ENCODE measurements around the gene MYL12A.

GRCh38 chr18:3214855-3215637, 32.6 kb upstream of the MYL12A start:
- TF ChIP-seq POLR2AphosphoS5 (IDR thresholded peaks at IDR 0.05; ENCODE audit: low read depth) (no peak), CTCF (conservative IDR thresholded peaks at IDR 0.05; ENCODE audit: low read depth in 2 of 2) (no peak), EZH2 (IDR thresholded peaks at IDR 0.05; ENCODE audit: low read depth, unreplicated experiment) (no peak), REST (IDR thresholded peaks at IDR 0.05; ENCODE audit: unreplicated experiment) (no peak), EZH2phosphoT487 (IDR thresholded peaks at IDR 0.05; ENCODE audit: unreplicated experiment) (no peak), NANOG (IDR thresholded peaks at IDR 0.05; ENCODE audit: borderline replicate concordance) (no peak), ZNF114 (CRISPR knock-in tag; IDR thresholded peaks at IDR 0.05) (no peak), CREB1 (CRISPR knock-in tag; IDR thresholded peaks at IDR 0.05; ENCODE audit: low read depth) (no peak), ZNF462 (CRISPR knock-in tag; IDR thresholded peaks at IDR 0.05) (no peak), STAT1 (IDR thresholded peaks at IDR 0.05; ENCODE audit: unreplicated experiment) (no peak), JUNB (IDR thresholded peaks at IDR 0.05; ENCODE audit: unreplicated experiment) (no peak)
